ENCODE measurements around the gene CD6. TPM values are rescaled to one million over a fixed set of nuclear protein-coding genes. Genes with fewer than 3 reads are reported as not detected.

CD6 gene
- polyA plus RNA-seq, 4 donors = 0.50 to 1.6 (median 1.6) TPM

DNA sequence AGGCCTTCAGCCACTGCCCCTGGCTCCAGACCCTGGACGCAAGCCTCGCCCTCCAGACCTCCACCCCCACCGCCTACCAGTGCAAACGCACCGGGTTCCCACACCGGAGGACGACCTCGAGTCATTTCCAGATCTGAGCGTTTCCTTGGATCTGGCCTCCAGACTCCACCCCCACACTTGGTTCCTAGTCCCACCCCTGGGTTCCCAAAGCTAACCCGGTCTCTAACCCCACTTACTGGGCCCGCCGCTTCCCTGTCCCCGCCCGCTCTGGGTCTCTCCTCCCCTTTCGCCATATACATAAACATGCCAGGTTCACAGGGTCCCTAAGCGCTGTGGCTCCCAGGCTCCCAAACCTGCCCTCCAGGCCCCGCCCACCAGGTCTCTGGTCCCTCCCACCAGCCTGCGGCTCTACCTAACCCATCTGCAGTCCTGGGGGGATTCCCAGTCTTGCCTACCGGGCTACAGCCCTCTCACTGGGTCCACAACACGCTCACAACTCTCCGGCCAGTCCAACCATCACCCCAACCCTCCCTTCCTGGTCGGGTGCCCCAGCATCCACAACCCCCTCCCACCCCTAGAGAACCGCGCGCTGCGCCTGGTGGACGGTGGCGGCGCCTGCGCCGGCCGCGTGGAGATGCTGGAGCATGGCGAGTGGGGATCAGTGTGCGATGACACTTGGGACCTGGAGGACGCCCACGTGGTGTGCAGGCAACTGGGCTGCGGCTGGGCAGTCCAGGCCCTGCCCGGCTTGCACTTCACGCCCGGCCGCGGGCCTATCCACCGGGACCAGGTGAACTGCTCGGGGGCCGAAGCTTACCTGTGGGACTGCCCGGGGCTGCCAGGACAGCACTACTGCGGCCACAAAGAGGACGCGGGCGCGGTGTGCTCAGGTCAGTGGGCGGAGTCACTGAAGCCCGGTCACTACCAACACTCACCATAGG, 36.7 kb downstream of the CD6 start:
- DNase-seq (ENCODE audit: low read depth in 4 of 4, low spot score in 3 of 4) = no peak

DNA sequence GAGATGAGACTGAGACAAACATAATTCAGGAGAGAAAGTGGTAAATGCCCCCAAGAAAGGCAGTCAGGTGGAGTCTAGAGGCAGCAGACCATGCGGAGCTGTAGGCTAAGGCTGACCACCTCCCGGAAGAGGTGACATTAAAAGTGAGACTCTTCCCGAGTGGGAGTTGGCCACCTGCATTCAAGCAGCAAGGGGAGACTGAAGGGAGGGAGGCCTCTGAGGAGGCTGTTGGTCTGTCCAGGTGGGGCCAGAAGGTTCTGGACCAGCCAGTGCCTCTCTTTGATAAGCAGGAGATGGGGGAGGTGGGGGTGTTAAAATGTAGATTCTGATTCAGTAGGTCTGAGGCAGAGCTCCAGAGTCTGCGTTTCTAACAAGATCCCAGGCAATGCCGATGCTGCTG, 37.5 kb downstream of the CD6 start:
- no peak for DNase-seq (ENCODE audit: low read depth in 4 of 4, low spot score in 3 of 4)

GRCh38 chr11:61009392-61010275, 38.2 kb downstream of the CD6 start:
- no peak for DNase-seq (ENCODE audit: low read depth in 4 of 4, low spot score in 3 of 4)

GRCh38 chr11:61010466-61011228, 39.2 kb downstream of the CD6 start:
- DNase-seq (ENCODE audit: low read depth in 4 of 4, low spot score in 3 of 4) = no peak

DNA sequence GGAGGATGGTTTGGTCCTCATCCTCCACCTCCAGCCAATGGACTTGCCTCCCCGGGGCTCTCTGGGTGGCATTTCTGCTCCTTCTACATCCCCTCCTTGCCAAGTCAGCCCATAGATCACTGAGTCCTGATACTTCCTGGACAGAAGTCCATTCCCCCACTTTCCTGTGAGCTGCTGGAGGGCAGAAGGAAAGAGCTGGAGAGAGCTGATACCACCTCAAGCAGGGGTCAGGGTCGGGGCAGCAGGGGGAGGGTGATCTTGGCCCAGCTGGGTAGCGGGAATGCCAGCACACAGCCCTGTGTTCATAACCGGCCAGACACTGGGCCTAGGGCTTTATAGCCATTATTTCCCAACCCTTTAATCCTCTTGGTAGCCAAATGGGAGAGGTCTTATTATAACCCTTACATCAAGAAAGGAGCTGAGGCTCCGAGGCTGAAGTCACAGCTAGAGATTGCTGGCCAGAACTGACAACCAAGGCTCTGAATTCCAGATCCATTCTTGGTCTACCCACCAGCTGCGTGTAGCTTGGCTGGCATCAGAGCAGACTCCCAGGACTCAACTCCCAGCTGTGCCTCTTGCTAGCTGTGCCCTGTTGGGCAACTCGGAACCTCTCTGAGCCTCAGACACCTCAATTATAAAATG, 39.9 kb downstream of the CD6 start:
- DNase-seq (ENCODE audit: low read depth in 4 of 4, low spot score in 3 of 4) = no peak

DNA sequence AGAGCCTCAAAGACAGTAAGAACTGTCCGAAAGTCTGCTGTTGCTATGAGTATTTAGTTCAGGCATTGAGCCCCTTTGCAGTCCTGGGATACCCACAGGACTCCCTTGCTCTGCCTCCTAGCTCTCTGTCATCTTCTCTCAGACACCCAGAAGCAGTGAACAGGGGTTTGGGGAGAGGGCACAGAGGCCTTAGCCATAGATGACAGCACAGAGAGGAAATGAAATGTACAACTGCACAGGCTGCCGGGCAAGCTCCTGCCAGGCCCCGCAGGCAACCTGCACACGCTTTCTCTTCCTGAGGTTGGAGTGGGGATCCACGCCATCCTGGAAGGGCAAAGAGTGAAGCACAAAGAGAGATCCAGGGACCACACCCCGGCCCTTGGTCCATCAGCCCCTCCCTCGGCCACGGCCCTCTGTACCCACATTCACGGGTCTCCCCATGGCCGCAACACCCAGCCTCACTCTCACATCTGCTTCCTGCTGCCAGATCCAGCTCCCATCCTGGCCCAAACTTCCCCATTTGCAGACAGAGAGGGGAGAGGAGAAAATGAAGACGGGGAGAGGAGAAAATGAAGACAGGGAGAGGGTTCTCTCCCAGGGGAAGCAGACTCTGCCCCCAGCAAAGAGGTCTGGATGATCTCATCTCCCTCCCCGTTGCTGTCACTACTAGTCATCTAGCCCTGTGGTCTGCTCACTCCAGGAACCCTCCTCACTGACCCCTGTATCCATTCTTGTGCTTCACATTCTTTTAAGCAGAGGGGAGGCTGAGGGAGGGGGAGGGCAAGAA, 40.7 kb downstream of the CD6 start:
- DNase-seq (ENCODE audit: low read depth in 4 of 4, low spot score in 3 of 4) = no peak

DNA sequence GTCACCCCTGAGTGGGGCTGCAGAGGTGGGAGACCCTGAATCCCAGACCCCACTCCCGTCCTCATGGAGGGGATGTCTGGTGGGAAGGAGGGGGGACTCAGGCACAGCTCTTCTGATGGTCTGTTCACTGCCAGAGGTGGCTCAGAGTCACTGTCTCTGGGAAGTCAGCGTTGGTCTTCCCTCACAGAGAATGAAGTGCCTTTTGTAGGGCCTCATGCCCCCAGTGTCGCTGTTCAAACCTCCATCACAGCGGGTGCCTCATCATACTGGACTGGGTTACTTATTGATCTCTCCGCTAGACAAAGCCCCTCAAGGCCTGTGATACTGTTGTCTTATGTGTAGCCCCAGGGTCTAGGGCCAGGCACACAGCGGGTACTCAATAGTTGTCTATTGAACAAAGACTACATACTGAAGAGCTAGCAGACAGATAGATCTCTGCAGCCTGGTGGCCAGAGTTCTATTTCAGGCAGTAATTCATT, 41.3 kb downstream of the CD6 start:
- DNase-seq (ENCODE audit: low read depth in 4 of 4, low spot score in 3 of 4) = no peak

DNA sequence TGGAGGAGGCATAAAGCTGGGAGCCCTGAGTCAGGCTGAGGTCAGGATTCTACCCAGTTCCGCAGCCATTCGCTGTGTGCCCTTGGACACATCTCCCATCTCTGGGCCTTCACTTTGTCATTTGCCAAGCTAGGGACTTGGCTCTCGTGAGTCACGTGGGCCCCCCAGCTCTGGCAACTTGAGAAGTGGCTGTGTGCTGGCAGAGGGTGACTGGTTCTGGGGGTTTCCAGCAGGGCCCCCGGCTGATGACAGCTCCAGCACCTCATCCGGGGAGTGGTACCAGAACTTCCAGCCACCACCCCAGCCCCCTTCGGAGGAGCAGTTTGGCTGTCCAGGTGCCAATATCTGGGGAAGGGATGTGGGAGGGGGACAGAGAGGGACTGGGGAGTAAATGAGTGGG, 46.6 kb downstream of the CD6 start:
- no peak for DNase-seq (ENCODE audit: low read depth in 4 of 4, low spot score in 3 of 4)

- DNase-seq (ENCODE audit: low read depth in 4 of 4, low spot score in 3 of 4) = no peak
Measured at GRCh38 chr11:61019037-61019831, 47.8 kb downstream of the CD6 start.

DNA sequence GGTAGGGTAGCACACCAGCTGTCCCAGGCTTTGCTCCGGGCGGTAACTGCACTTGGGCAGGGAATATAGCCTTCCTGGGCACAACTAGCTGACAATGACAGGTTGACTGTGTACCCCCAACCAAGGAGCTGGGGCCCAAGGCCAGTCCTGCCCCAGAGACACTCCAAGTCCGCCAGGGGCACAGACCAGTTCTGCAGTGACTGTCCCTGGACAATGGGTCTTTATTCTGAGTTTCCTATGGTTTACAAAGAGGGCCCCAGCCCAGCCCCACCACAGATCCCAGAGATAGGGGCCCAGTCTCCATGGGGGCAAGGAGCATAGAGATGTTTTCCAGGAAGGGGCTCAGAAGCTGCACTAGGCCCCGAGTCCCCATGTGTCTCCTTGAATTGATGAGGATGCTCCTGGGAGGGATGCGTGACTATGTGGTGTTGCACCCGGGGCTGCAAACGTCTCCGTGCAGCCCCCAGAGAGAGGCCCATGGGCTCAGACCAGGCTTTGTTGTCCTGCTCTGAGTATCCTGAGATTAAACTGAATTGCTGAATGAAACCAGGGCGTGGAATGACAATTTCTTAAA, 48.4 kb downstream of the CD6 start:
- no peak for DNase-seq (ENCODE audit: low read depth in 4 of 4, low spot score in 3 of 4)

DNA sequence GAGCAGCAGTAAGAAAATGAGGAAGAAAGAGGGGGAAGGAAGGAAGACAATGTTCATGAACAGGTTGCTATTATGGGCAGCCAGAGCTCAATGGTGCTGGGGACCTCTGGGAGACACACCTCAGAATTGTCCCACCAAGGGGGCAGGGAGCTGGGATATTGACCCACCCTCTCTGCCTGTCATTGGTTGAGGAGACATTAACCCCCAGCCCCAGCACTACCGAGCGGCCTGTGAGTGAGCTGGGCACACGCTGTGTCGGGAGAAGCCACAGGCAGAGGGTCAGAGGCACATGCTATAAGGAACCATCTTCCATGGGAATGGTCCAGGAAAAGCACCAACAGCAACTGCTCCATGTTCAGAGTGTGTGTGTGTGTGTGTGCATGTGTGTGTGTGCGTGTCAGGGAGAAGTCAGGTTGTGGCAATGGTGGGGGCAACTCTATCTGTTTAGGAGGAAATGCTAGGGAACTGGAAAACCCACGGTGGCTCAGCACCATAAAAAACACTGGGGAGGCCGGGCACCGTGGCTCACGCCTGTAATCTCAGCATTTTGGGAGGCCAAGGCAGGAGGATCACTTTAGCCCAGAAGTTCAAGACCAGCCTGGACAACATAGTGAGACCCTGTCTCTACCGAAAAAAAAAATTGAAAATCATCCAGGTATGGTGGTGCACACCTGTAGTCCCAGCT, 49.2 kb downstream of the CD6 start:
- no peak for DNase-seq (ENCODE audit: low read depth in 4 of 4, low spot score in 3 of 4)

GRCh38 chr11:61021661-61022212, 50.3 kb downstream of the CD6 start:
- DNase-seq (ENCODE audit: low read depth in 4 of 4, low spot score in 3 of 4) = no peak

- DNase-seq (ENCODE audit: low read depth in 4 of 4, low spot score in 3 of 4) = no peak
Measured at GRCh38 chr11:61022311-61023085, 51.0 kb downstream of the CD6 start.

GRCh38 chr11:61023086-61023965, 51.8 kb downstream of the CD6 start:
- DNase-seq (ENCODE audit: low read depth in 4 of 4, low spot score in 3 of 4) = no peak

GRCh38 chr11:61023966-61024295, 52.5 kb downstream of the CD6 start:
- no peak for DNase-seq (ENCODE audit: low read depth in 4 of 4, low spot score in 3 of 4)

All from left renal pelvis (tissue), 4 donors.